ENCODE data around the gene CNOT6. TPM values are rescaled to one million over a fixed set of nuclear protein-coding genes. Genes with fewer than 3 reads are reported as not detected.
"Not testable (repeated sequence)": the region's sequence is repeated elsewhere in the genome, so short reads cannot be mapped to it uniquely, and the experiment has no call there.

CNOT6 gene
- total and polyA plus RNA-seq, 3 experiments from 2014 or later = 11.4 to 39.9 (median 36.0) TPM

DNA sequence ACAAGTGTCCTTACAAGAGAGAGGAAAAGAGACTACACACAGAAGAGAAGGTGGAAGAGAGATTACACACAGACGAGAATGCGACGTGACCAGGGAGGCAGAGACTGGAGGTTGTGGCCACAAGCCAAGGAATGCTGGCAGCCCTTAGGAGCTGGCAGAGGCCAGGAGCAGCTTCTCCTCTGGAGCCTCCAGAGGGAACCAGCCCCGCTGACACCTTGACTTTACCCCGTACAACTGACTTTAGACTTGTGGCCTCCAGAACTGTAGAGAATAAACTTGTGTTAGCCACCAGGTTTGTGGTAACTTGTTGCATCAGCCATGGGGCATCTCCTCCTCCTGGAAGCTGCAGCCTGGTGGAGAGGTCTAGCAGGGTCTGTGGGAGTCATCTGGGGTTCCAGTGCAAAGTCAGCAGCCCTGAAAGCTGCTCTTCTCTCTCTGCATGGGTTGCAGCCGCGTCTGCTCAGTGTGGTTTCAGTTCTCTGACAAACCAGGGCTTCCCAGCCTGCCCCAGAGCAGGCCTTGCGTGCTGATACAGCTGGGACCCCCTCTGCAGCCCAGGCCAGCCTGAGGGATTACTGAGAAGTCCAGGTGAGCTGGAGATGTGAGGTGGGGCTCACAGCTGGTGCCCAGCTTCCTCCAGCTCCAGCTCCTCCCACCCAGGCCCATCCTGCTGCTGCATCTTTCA is 30.8 kb upstream of the CNOT6 start:
- no peaks in the 10 kb centered on the region for H3K9me3 Mint-ChIP-seq
- Histone ChIP-seq H3K27me3 (ENCODE audit: insufficient read depth, low read length, poor library complexity, severe bottlenecking) (no peaks in the 10 kb centered on the region), H3K4me1 (ENCODE audit: insufficient read depth, low read length) (no peaks in the 10 kb centered on the region), H3K9me3 (ENCODE audit: low read length) (no peaks in the 10 kb centered on the region), H3K27ac (ENCODE audit: low read depth, low read length) (no peak overlapping the region), H3K4me3 (ENCODE audit: low read length) (no peak overlapping the region), H3K36me3 (ENCODE audit: insufficient read depth, low read length) (no peaks in the 10 kb centered on the region)
- no peak overlapping the region for H3K4me3 Mint-ChIP-seq
- H3K27ac Mint-ChIP-seq = peak overlapping the region in 1 of 8 donors; percentile 6
- ChIA-PET CTCF (no interaction called here), POLR2A (no interaction called here)
- H3K36me3 Mint-ChIP-seq = peaks cover 0 to 4% (median 0%) of the 10 kb centered on the region in 3 donors
- peaks cover 6 to 13% of the 10 kb centered on the region in 2 donors for H3K27me3 Mint-ChIP-seq
- H3K4me1 Mint-ChIP-seq = no peaks in the 10 kb centered on the region
- no peak for DNase-seq

DNA sequence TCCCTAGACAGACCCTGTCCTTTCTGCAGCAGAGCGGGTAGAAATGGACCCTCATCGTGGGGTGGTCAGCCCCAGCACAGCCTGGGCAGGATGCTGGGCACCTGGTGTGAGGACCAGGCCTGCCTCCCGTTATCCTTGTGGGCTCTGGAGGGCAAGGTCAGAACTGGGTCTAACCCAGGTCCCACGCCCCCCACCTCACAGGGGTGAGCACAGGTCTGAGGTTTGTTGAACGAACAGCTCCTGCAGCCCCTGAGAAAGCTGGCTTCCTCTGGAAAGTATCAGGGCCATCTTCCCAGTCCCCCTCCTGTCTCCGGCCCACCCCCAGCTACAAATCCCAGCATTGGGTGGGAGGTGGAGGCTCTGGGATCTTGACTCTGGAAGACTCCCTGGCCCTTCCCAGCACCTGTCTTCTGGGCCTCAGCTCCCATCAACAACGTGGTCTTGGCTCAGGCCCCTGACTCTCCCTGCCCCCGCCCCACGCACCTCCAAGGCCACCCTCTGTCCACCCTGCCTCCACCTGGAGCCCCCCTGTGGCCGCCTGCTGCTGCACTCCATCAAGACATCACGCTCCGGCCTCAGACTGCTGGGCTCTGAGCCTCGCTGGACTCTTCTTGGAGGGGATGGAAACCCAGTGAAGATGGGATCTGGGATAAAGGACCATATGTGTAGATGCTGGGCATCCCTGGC is 30.1 kb upstream of the CNOT6 start:
- no peak for DNase-seq
- Mint-ChIP-seq H3K4me3 (no peak overlapping the region), H3K4me1 (no peaks in the 10 kb centered on the region), H3K27ac (no peak overlapping the region), H3K27me3 (peaks cover 6 to 13% of the 10 kb centered on the region in 2 donors), H3K9me3 (no peaks in the 10 kb centered on the region), H3K36me3 (peaks cover 0 to 2% (median 0%) of the 10 kb centered on the region in 3 donors)
- H3K4me3 ChIP-seq (ENCODE audit: low read length) = no peak overlapping the region
- H3K27ac ChIP-seq (ENCODE audit: low read depth, low read length) = no peak overlapping the region
- CTCF ChIA-PET = no interaction called here
- no peaks in the 10 kb centered on the region for H3K27me3 ChIP-seq (ENCODE audit: insufficient read depth, low read length, poor library complexity, severe bottlenecking)
- no peaks in the 10 kb centered on the region for H3K36me3 ChIP-seq (ENCODE audit: insufficient read depth, low read length)
- no peaks in the 10 kb centered on the region for H3K4me1 ChIP-seq (ENCODE audit: insufficient read depth, low read length)
- H3K9me3 ChIP-seq (ENCODE audit: low read length) = no peaks in the 10 kb centered on the region
- POLR2A ChIA-PET = no interaction called here

DNA sequence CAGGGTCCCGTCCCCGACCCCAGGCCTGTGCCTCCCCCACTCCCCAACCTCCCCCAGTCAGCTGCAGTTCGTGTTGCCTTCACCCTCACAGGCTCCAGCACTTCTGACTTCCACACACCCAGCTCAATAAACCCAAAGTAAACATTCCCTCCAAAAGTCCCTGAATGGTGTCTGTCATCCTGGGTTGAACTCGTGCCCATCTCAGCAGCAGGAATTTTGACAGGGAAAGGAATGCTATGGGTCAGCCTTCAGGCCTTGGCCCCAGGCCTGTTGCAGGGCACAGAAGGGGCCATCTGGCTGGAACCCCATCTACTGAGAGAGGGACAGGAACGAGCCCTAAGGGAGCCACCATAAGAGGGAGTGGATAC is 29.6 kb upstream of the CNOT6 start:
- Histone ChIP-seq H3K27ac (ENCODE audit: low read depth, low read length) (no peak overlapping the region), H3K9me3 (ENCODE audit: low read length) (no peaks in the 10 kb centered on the region), H3K4me1 (ENCODE audit: insufficient read depth, low read length) (no peaks in the 10 kb centered on the region), H3K36me3 (ENCODE audit: insufficient read depth, low read length) (no peaks in the 10 kb centered on the region), H3K4me3 (ENCODE audit: low read length) (no peak overlapping the region), H3K27me3 (ENCODE audit: insufficient read depth, low read length, poor library complexity, severe bottlenecking) (no peaks in the 10 kb centered on the region)
- Mint-ChIP-seq H3K27me3 (peaks cover 6 to 13% of the 10 kb centered on the region in 2 donors), H3K4me1 (no peaks in the 10 kb centered on the region), H3K4me3 (no peak overlapping the region), H3K36me3 (peaks cover 0 to 2% (median 0%) of the 10 kb centered on the region in 3 donors), H3K9me3 (no peaks in the 10 kb centered on the region), H3K27ac (no peak overlapping the region)
- ChIA-PET POLR2A (no interaction called here), CTCF (no interaction called here)
- DNase-seq = no peak

DNA sequence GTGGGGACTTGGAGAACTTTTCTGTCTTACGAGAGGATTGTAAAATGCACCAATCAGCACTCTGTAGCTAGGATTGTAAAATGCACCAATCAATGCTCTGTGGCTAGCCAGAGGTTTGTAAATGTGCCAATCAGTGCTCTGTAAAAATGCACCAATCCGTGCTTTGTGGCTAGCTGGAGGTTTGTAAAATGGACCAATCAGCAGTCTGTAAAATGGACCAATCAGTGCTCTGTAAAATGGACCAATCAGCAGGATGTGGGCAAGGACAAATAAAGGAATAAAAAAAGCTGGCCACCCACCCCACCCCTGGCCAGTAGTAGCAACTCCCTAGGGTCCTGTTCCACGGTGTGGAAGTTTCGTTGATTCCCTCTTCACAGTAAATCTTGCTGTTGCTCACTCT is 29.1 kb upstream of the CNOT6 start:
- H3K4me1 Mint-ChIP-seq; H3K27me3 ChIP-seq (ENCODE audit: insufficient read depth, low read length, poor library complexity, severe bottlenecking); H3K4me3 Mint-ChIP-seq; H3K4me1 ChIP-seq (ENCODE audit: insufficient read depth, low read length); H3K27ac ChIP-seq (ENCODE audit: low read depth, low read length); DNase-seq; H3K9me3 Mint-ChIP-seq; H3K4me3 ChIP-seq (ENCODE audit: low read length); H3K36me3 ChIP-seq (ENCODE audit: insufficient read depth, low read length); H3K27ac Mint-ChIP-seq; POLR2A ChIA-PET; CTCF ChIA-PET; H3K36me3 Mint-ChIP-seq; H3K9me3 ChIP-seq (ENCODE audit: low read length): not testable (repeated sequence)
- peaks cover 6 to 13% of the 10 kb centered on the region in 2 donors for H3K27me3 Mint-ChIP-seq

DNA sequence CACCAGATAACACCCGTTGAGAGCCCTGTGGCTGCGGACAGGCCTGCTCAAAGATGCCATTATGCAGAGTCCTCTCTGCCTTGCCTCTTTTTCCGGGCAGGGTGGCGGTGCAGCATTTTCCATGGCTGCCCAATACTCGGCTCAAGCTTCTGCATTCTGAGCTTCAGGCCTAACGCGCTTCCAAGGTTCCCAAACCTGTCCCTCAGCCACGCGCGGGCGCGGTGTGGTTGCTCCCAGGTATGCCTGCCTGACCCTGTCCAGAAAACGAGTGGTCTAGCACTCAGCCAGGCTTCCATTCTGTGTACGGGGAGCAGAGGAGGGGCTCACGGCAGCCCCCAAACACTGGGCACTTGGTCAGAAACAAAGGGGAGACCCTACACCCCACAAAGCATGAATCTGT is 27.9 kb upstream of the CNOT6 start:
- H3K4me3 ChIP-seq (ENCODE audit: low read length) = no peak overlapping the region
- no peaks in the 10 kb centered on the region for H3K9me3 ChIP-seq (ENCODE audit: low read length)
- Mint-ChIP-seq H3K4me1 (peaks cover 0 to 6% (median 2%) of the 10 kb centered on the region in 3 donors), H3K36me3 (peaks cover 0 to 2% (median 0%) of the 10 kb centered on the region in 3 donors), H3K27ac (no peak overlapping the region), H3K27me3 (peaks cover 9 to 18% of the 10 kb centered on the region in 2 donors), H3K4me3 (no peak overlapping the region), H3K9me3 (no peaks in the 10 kb centered on the region)
- no peak overlapping the region for H3K27ac ChIP-seq (ENCODE audit: low read depth, low read length)
- no peaks in the 10 kb centered on the region for H3K4me1 ChIP-seq (ENCODE audit: insufficient read depth, low read length)
- CTCF ChIA-PET = no interaction called here
- no peaks in the 10 kb centered on the region for H3K27me3 ChIP-seq (ENCODE audit: insufficient read depth, low read length, poor library complexity, severe bottlenecking)
- DNase-seq = no peak
- H3K36me3 ChIP-seq (ENCODE audit: insufficient read depth, low read length) = no peaks in the 10 kb centered on the region
- POLR2A ChIA-PET = no interaction called here

DNA sequence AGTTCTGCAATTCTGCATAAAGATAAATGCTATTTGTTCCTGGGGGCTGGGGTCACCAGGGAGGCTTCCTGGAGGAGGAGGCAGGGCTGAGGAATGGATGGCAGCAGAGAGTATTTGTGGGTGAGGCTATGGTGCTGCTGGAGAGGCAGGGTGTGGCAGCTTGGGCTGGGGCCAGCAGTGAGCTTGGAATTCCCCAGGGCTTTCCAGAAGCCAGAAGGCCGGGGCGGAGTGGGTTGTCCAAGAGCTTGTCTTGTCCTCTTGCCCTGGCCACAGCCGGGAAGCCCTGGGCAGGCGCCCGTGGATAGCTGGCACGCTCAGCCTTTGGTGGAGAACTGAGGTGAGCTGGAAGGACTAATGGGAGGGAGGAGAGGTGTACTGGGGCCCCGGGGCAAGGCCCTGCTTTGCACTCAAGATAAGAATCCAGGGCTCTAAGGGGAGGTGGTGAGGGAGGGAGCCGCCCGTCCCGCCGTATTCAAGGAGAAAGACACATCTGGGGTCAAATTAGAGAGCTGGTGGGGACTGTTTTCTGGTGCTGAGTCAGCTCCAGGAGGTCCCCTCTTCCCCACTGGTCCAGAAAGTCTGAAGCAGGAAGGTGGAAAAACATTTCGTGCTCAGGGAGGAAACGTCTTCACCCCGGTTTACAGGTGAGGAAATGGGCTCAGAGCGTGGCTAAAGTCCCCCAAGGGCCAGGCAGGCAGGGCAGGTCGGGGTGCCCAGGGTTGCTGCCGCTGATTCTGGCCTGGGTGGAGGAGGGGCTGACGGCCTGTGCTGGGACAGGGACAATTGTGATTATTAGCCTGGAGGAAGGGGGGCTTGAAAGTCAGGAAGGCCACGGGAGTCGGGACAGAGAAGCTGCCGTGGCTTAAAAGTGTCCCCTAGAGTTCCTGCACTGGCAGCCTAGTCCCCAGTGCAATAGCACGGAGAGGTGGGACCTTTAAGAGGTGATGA is 26.9 kb upstream of the CNOT6 start:
- Histone ChIP-seq H3K9me3 (ENCODE audit: low read length) (no peaks in the 10 kb centered on the region), H3K27me3 (ENCODE audit: insufficient read depth, low read length, poor library complexity, severe bottlenecking) (no peaks in the 10 kb centered on the region), H3K4me1 (ENCODE audit: insufficient read depth, low read length) (no peaks in the 10 kb centered on the region), H3K36me3 (ENCODE audit: insufficient read depth, low read length) (no peaks in the 10 kb centered on the region), H3K4me3 (ENCODE audit: low read length) (no peak overlapping the region), H3K27ac (ENCODE audit: low read depth, low read length) (no peak overlapping the region)
- no peak overlapping the region for H3K4me3 Mint-ChIP-seq
- CTCF ChIA-PET = no interaction called here
- no peaks in the 10 kb centered on the region for H3K9me3 Mint-ChIP-seq
- peak overlapping the region in 1 of 8 donors; percentile 67 for H3K27ac Mint-ChIP-seq
- peaks cover 9 to 22% of the 10 kb centered on the region in 2 donors for H3K27me3 Mint-ChIP-seq
- no peak for DNase-seq
- H3K4me1 Mint-ChIP-seq = peaks cover 0 to 6% (median 2%) of the 10 kb centered on the region in 3 donors
- POLR2A ChIA-PET = no interaction called here
- peaks cover 0 to 2% (median 0%) of the 10 kb centered on the region in 3 donors for H3K36me3 Mint-ChIP-seq

DNA sequence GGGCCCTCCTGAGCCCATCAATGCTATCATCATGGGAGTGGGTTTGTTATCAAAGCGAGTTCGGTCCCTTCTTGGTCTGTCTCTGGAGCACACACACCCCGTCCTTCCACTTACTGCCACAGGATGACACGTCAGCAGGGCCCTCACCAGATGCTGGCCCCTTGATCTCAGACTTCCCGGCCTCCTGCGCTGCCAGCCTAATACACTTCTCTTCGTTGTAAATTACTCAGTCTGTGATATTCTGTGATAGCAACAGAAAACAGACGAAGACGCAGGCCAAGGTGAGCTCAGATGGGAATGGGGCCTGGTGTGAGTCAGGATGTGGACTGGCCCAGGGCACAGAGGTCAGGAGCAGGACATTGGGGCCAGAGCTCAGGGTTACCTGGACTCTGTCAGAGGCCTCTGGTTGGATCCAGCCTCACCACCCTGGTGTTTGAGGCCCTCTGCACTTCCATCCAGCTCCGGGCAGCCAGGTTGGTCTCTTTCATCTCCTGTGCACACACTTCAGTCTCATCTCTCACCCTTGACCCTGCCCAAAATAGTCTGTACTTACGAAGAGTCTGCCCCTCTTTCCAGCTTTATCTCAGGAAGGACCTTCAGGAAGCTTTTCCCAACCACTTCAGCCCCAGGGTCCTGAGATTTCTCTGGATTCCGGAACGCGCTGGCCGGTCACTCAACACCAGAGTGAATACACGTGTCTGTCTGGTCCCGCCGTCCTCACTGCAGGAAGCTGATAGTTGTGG is 26.0 kb upstream of the CNOT6 start:
- no peak for DNase-seq
- POLR2A ChIA-PET = no interaction called here

More for the DNA sequence above, 26.0 kb upstream of the CNOT6 start:
- Mint-ChIP-seq H3K4me1 (peaks cover 0 to 6% (median 2%) of the 10 kb centered on the region in 3 donors), H3K36me3 (no peaks in the 10 kb centered on the region), H3K9me3 (no peaks in the 10 kb centered on the region), H3K27ac (no peak overlapping the region), H3K27me3 (peaks cover 9 to 19% of the 10 kb centered on the region in 2 donors), H3K4me3 (no peak overlapping the region)
- no peaks in the 10 kb centered on the region for H3K4me1 ChIP-seq (ENCODE audit: insufficient read depth, low read length)
- H3K36me3 ChIP-seq (ENCODE audit: insufficient read depth, low read length) = no peaks in the 10 kb centered on the region
- H3K27ac ChIP-seq (ENCODE audit: low read depth, low read length) = no peak overlapping the region
- no peak overlapping the region for H3K4me3 ChIP-seq (ENCODE audit: low read length)
- CTCF ChIA-PET = no interaction called here
- no peaks in the 10 kb centered on the region for H3K27me3 ChIP-seq (ENCODE audit: insufficient read depth, low read length, poor library complexity, severe bottlenecking)
- H3K9me3 ChIP-seq (ENCODE audit: low read length) = no peaks in the 10 kb centered on the region
